H1 (cell line): ENCODE measurements around the gene COL11A1. TPM values are rescaled to one million over a fixed set of nuclear protein-coding genes. Genes with fewer than 3 reads are reported as not detected.

Source experiments
- BRCA1 ChIP-seq: IDR thresholded peaks from 2 replicates; pipeline ENCODE4 v1.6.1; 2012; ENCODE audit warnings: low read depth, low read length, improper control_type of control experiment
- CTBP2 ChIP-seq: IDR thresholded peaks from 2 replicates; pipeline ENCODE4 v1.7.0; 2011; ENCODE audit warnings: borderline replicate concordance, mild to moderate bottlenecking, moderate library complexity, mixed read lengths, low read length; ENCODE audit not compliant: insufficient read depth, insufficient read length
- GTF2F1 ChIP-seq: IDR thresholded peaks from 2 replicates; pipeline ENCODE4 v1.6.1; 2012; ENCODE audit warnings: low read depth, low read length, improper control_type of control experiment, borderline replicate concordance
- RFX5 ChIP-seq: IDR thresholded peaks from 2 replicates; pipeline ENCODE4 v1.6.1; 2011; ENCODE audit warnings: low read depth, low read length, improper control_type of control experiment, borderline replicate concordance
- SAP30 ChIP-seq: fragments of 300-600 bp; sonication (generic); IDR thresholded peaks from 2 replicates; pipeline ENCODE4 v1.7.1; 2012; ENCODE audit warnings: low read length, moderate library complexity, mild to moderate bottlenecking, inconsistent platforms; ENCODE audit not compliant: insufficient read depth, insufficient replicate concordance
- SP2 ChIP-seq: IDR thresholded peaks from 2 replicates; pipeline ENCODE4 v1.6.1; 2012; ENCODE audit warnings: mild to moderate bottlenecking, low read length, inconsistent platforms
- TBP ChIP-seq: IDR thresholded peaks from 2 replicates; pipeline ENCODE4 v1.6.1; 2011; ENCODE audit warnings: low read depth, low read length, improper control_type of control experiment
- polyA plus RNA-seq, 7 experiments: library from polyadenylated mRNA; depleted of rRNA in 3 of 7; stranded (reverse) in 5 of 7; unstranded in 2 of 7; fragments of >200 nt in 5 of 7; fragments of 200-250 nt in 2 of 7; gene quantifications; 1 replicate in 5 of 7; 2 replicates in 1 of 7; 4 replicates in 1 of 7; pipeline versions ENCODE4 v1.2.1 to v1.2.3, GENCODE V29; 2011 to 2013; ENCODE audit warnings: missing spikeins in 2 of 7, mixed read lengths in 2 of 7
- total RNA-seq: library from RNA; stranded (reverse); fragmentation: NEBNext Ultra II Directional; extraction: Animal tissue kit (Norgen Biotek cat#: 25700); gene quantifications from 2 replicates; pipeline ENCODE4 v1.2.1, GENCODE V29; 2021

The COL11A1 gene
- total and polyA plus RNA-seq, 2 of the 8 experiments (the other 6 are each of a cell fraction or from before 2014, with no cell fraction given), result 4.0 to 27.9 TPM

DNA sequence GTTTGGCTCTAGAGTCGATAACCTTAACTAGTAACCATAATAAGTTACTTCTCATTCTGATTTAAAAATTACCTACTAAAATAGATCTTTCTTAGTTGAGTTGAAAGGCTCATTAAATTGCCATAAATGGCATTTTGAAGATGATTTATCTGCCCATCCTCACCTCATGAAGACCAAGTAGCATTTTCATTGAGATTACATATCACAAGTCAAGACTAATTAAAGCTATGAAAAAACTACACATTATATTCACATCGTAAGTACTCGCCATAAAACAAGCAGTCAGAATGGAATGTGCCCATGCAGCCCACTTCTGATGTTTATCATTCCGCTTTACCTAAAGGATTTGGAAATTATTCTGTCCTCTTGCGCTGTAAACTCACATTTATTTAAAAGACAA is 212.0 kb downstream of the COL11A1 start (continued):
- TF ChIP-seq RFX5 (no peak), GTF2F1 (no peak), TBP (no peak), SAP30 (no peak), BRCA1 (no peak), SP2 (no peak), CTBP2 (no peak)
